Keratinocyte (primary cell): Measurements from ENCODE around the gene UNC5A.

Experiments
- EZH2 ChIP-seq: IDR thresholded peaks from one replicate; pipeline ENCODE4 v1.6.1; 2012; ENCODE audit warnings: inconsistent platforms, mild to moderate bottlenecking, low read length, moderate library complexity
- TF ChIP-seq, protein P1 (sequence below), 3 experiments: IDR thresholded peaks in 1 of 3; conservative IDR thresholded peaks in 1 of 3; optimal IDR thresholded peaks in 1 of 3; 2 replicates in 2 of 3; 3 replicates in 1 of 3; pipeline versions ENCODE3 to v1.5.1; 2011; ENCODE audit warnings: low read length in 3 of 3, mild to moderate bottlenecking in 3 of 3, moderate library complexity in 2 of 3, control low read depth in 1 of 3, inconsistent platforms in 1 of 3; ENCODE audit not compliant: insufficient read depth in 2 of 3; ENCODE audit errors: extremely low read depth in 1 of 3

DNA sequence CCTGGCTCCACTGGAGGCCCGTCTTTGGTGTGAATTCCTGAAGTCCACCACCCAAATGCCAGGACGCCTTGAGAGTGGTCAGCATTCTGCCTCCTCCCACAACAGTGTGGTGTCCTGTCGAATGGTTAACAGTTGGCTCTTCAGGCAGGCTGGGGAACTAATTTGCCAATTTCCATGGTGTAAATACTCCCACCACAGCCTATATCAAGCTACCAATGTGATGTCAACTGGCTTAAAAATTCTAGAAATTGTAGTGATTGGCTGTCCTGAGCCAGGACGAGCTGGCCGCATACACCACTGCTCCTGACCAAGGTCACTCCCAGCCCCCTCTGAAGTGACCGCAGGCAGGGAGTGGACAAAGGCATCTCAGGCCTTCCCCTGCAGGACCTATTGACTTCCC is 11.1 kb downstream of the UNC5A start:
- TF ChIP-seq, protein P1, sequence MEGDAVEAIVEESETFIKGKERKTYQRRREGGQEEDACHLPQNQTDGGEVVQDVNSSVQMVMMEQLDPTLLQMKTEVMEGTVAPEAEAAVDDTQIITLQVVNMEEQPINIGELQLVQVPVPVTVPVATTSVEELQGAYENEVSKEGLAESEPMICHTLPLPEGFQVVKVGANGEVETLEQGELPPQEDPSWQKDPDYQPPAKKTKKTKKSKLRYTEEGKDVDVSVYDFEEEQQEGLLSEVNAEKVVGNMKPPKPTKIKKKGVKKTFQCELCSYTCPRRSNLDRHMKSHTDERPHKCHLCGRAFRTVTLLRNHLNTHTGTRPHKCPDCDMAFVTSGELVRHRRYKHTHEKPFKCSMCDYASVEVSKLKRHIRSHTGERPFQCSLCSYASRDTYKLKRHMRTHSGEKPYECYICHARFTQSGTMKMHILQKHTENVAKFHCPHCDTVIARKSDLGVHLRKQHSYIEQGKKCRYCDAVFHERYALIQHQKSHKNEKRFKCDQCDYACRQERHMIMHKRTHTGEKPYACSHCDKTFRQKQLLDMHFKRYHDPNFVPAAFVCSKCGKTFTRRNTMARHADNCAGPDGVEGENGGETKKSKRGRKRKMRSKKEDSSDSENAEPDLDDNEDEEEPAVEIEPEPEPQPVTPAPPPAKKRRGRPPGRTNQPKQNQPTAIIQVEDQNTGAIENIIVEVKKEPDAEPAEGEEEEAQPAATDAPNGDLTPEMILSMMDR (optimal IDR thresholded peaks at IDR 0.05 in 1 of 3, IDR thresholded peaks at IDR 0.05 in 1 of 3, conservative IDR thresholded peaks at IDR 0.05 in 1 of 3; ENCODE audit: extremely low read depth in 1 of 3, insufficient read depth in 2 of 3, low read length in 3 of 3) = no peak
- no peak for TF ChIP-seq EZH2
